ENCODE data around the gene AHNAK2. TPM values are rescaled to one million over a fixed set of nuclear protein-coding genes. Genes with fewer than 3 reads are reported as not detected.

Gene AHNAK2
- 167 and 231 TPM in 2 replicates for total RNA-seq

GRCh38 chr14:104977681-104978653 is at the start of gene AHNAK2:
Gene AHNAK2, minus strand, starts transcription at chr14:104978374. Its CDS starts 137 bp downstream, at chr14:104978237.

GRCh38 chr14:105020815-105021655 is 42.9 kb upstream of the AHNAK2 start, which contains the start of gene CDCA4:
Gene CDCA4, minus strand, starts transcription at chr14:105021083. Its CDS starts 9,154 bp downstream, at chr14:105011929.

GRCh38 chr14:104985675-104986486 is 7.7 kb upstream of the AHNAK2 start, which contains the start of gene CLBA1:
Gene CLBA1, plus strand, starts transcription at chr14:104985788. Its CDS starts 644 bp downstream, at chr14:104986432.

GRCh38 chr14:104924421-104925213 is 53.6 kb downstream of the AHNAK2 start, which contains the start of gene PLD4:
Gene PLD4, plus strand, starts transcription at chr14:104924879. Its CDS starts 2,262 bp downstream, at chr14:104927141.

Other genes starting within 250 kb of the AHNAK2 start
- gene SIVA1, start 225.2 kb downstream of the AHNAK2 start, total RNA-seq, result 64.1 and 69.2 TPM in 2 replicates
- 221 and 234 TPM in 2 replicates for gene AKT1, start 182.6 kb downstream of the AHNAK2 start, total RNA-seq
- 5.7 and 5.8 TPM in 2 replicates for gene ZBTB42, start 177.3 kb downstream of the AHNAK2 start, total RNA-seq
- 24.3 and 25.9 TPM in 2 replicates for gene CEP170B, start 113.1 kb downstream of the AHNAK2 start, total RNA-seq
- gene PLD4, start 53.5 kb downstream of the AHNAK2 start, total RNA-seq, result under 0.01 TPM in 2 replicates
- 11.7 and 13.6 TPM in 2 replicates for gene CLBA1, start 7.4 kb upstream of the AHNAK2 start, total RNA-seq
- gene CDCA4, start 42.7 kb upstream of the AHNAK2 start, total RNA-seq, result 10.4 and 12.8 TPM in 2 replicates
- gene GPR132, start 87.1 kb upstream of the AHNAK2 start, total RNA-seq, result 0.16 TPM in 1 of 2 replicates, not detected in the other
- 0.61 and 2.3 TPM in 2 replicates for gene JAG2, start 190.4 kb upstream of the AHNAK2 start, total RNA-seq
- gene NUDT14, start 202.9 kb upstream of the AHNAK2 start, total RNA-seq, result 8.5 and 8.6 TPM in 2 replicates